ENCODE data around the gene ANGPTL2.

ANGPTL2 gene

DNA sequence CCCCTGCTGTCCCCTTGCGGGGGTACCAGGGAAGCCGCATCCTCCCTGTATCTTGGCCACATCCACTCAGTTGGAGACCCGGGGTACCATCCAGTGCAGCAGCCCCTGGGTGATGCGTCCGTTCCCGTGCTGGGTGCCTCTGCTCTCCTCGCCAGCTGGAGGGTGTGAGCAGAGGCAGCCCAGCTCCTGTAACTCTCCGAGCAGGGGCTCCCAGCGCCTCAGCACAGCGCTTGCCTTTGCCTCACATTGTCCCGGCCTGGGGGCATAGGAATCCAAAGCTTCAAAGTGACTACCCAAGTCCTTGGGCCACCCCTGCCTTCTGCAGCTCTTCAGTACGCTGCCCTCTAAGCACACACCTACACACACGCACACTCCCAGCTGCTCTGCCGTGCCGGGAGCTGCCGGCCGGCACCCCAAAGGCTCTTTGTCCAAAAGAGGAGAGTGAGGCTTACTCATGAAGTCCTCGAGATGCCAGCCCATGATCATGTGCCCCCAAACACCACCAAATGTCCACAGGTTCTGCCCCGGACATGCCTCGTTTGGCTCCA lies 733 bp downstream of the ANGPTL2 start:
- FAIRE-seq = no peak

DNA sequence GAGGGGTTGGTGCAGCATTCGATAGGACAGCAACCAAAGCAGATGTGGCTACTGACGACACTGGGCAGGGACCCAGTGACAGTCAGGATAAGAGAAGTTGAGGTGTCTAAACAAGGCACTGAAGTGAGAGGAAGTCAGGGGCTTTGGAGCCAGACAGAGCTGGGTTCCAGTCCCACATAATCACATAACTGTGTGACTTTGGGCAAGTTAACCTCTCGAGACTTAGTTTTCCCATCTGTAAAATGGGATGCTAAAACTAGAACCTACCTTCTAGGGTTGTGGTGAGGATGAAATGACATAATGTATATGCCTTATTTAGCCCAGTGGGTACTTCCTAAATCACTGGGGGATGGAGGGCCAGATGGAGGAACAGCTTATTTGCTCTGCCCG lies 3.1 kb downstream of the ANGPTL2 start:
- DNase-seq (ENCODE audit: insufficient read length) (no peak), FAIRE-seq (no peak)
- no peak for TF ChIP-seq POLR2A (IDR thresholded peaks at IDR 0.05; ENCODE audit: low read depth, low read length)

More for the DNA sequence above, 733 bp downstream of the ANGPTL2 start:
- no peak for DNase-seq (ENCODE audit: insufficient read length)
- no peak for TF ChIP-seq POLR2A (IDR thresholded peaks at IDR 0.05; ENCODE audit: low read depth, low read length)
- no peak for TF ChIP-seq TAF1 (IDR thresholded peaks at IDR 0.05; ENCODE audit: borderline replicate concordance, low read depth, low read length)
- no peak for TF ChIP-seq POLR2AphosphoS5 (IDR thresholded peaks at IDR 0.05; ENCODE audit: low read depth, low read length)

GRCh38 chr9:127118597-127119319 lies 3.7 kb downstream of the ANGPTL2 start:
- TF ChIP-seq TAF1 (IDR thresholded peaks at IDR 0.05; ENCODE audit: borderline replicate concordance, low read depth, low read length) (no peak), POLR2AphosphoS5 (IDR thresholded peaks at IDR 0.05; ENCODE audit: low read depth, low read length) (no peak), POLR2A (IDR thresholded peaks at IDR 0.05; ENCODE audit: low read depth, low read length) (no peak)
- DNase-seq (ENCODE audit: insufficient read length) (no peak), FAIRE-seq (no peak)

GRCh38 chr9:127117801-127118200 lies 4.6 kb downstream of the ANGPTL2 start:
- FAIRE-seq = no peak
- TF ChIP-seq POLR2AphosphoS5 (IDR thresholded peaks at IDR 0.05; ENCODE audit: low read depth, low read length) (no peak), POLR2A (IDR thresholded peaks at IDR 0.05; ENCODE audit: low read depth, low read length) (no peak), TAF1 (IDR thresholded peaks at IDR 0.05; ENCODE audit: borderline replicate concordance, low read depth, low read length) (no peak)

DNA sequence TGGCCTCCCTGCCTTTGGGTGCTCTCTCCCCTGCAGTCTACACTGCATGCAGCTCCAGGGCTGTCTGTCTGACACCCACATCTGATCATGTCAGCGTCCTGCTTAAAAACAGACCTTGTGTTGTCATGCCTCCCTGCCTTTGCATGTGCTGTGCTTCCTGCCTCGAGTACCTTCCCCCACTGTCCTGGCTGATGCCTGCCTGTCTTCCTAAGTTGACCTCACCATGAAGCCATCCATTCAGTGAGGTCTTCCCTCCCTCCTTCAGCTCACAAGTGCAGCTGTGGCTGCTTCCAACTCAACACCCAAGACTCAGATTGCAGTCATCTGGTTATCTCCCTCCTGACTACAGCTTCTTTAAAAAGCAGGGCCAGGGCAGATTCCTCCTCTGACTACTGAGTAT lies 5.5 kb downstream of the ANGPTL2 start:
- TF ChIP-seq POLR2AphosphoS5 (IDR thresholded peaks at IDR 0.05; ENCODE audit: low read depth, low read length) = no peak
- TF ChIP-seq TAF1 (IDR thresholded peaks at IDR 0.05; ENCODE audit: borderline replicate concordance, low read depth, low read length) = no peak
- no peak for TF ChIP-seq POLR2A (IDR thresholded peaks at IDR 0.05; ENCODE audit: low read depth, low read length)
- FAIRE-seq = no peak
- DNase-seq (ENCODE audit: insufficient read length) = no peak

More at GRCh38 chr9:127117801-127118200, 4.6 kb downstream of the ANGPTL2 start:
- no peak for DNase-seq (ENCODE audit: insufficient read length)

GRCh38 chr9:127116088-127116726 lies 6.2 kb downstream of the ANGPTL2 start:
- TF ChIP-seq TAF1 (IDR thresholded peaks at IDR 0.05; ENCODE audit: borderline replicate concordance, low read depth, low read length) (no peak), POLR2AphosphoS5 (IDR thresholded peaks at IDR 0.05; ENCODE audit: low read depth, low read length) (no peak)
- FAIRE-seq (no peak), DNase-seq (ENCODE audit: insufficient read length) (no peak)

DNA sequence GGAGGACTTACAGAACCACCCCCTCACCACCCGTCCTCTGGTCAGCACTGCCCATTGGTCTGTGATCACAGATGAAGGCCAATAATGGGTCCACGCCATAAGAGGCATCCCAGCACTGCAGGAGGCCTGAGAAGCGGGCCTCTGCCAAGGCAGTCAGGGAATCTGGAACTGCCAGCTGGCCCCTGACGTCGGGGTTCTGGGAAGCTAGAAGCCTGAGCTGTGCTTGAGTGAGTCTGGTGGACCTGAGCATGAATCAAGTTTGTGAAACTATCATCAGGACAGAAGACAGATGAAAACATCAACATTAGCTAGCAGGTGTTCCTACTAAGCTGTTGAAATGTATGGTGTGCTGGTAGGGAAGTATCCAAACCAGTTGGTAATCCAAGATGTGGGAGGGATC lies 7.8 kb downstream of the ANGPTL2 start:
- DNase-seq (ENCODE audit: insufficient read length) (no peak), FAIRE-seq (no peak)
- TF ChIP-seq TAF1 (IDR thresholded peaks at IDR 0.05; ENCODE audit: borderline replicate concordance, low read depth, low read length) (no peak), POLR2AphosphoS5 (IDR thresholded peaks at IDR 0.05; ENCODE audit: low read depth, low read length) (no peak), POLR2A (IDR thresholded peaks at IDR 0.05; ENCODE audit: low read depth, low read length) (no peak)

GRCh38 chr9:127113191-127113972 lies 9.1 kb downstream of the ANGPTL2 start:
- FAIRE-seq (no peak), DNase-seq (ENCODE audit: insufficient read length) (no peak)

DNA sequence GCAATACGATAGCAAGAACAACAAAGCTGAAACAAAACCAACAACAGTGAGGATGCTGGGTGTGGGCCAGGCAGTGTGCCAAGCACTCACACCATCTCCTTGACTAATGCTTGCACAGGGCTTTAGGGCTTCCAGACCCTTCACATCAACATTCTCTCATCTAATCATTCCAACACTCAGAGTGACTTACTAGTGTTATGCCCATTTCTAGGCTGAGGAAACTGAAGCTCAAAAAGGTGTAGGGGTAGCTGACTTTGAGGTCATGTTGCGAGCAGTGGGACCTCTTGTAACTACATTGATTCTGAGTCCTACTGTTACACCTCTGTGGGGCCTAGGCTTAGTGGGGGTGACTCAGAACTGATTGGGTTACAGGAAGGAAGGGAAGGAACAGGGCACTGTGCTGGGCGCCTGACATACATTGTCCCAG lies 9.7 kb downstream of the ANGPTL2 start:
- DNase-seq (ENCODE audit: insufficient read length) = no peak
- TF ChIP-seq TAF1 (IDR thresholded peaks at IDR 0.05; ENCODE audit: borderline replicate concordance, low read depth, low read length) = no peak
- no peak for TF ChIP-seq POLR2AphosphoS5 (IDR thresholded peaks at IDR 0.05; ENCODE audit: low read depth, low read length)
- no peak for TF ChIP-seq POLR2A (IDR thresholded peaks at IDR 0.05; ENCODE audit: low read depth, low read length)
- no peak for FAIRE-seq

More at GRCh38 chr9:127113191-127113972, 9.1 kb downstream of the ANGPTL2 start:
- TF ChIP-seq TAF1 (IDR thresholded peaks at IDR 0.05; ENCODE audit: borderline replicate concordance, low read depth, low read length) (no peak), POLR2A (IDR thresholded peaks at IDR 0.05; ENCODE audit: low read depth, low read length) (no peak), POLR2AphosphoS5 (IDR thresholded peaks at IDR 0.05; ENCODE audit: low read depth, low read length) (no peak)

DNA sequence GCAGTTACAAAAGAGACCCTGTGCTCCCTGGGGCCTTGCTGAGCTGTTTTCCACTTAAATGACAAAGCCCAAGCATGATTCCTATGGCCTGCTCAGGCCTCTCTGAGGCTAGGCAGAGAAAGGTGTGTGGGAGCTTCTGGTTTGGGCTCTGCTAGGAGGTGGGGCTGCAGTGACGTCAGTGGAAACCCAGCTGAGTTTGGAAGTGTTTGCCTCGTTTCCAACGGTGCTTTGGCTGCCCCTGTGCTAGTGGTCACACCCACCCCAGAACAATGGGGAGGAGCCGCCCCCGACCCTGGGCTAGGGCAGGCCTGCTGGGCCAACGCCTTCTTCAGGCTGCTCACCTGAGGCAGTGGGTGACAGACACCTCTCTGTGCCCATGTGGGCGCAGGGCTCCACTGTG lies 10.4 kb downstream of the ANGPTL2 start:
- no peak for TF ChIP-seq POLR2A (IDR thresholded peaks at IDR 0.05; ENCODE audit: low read depth, low read length)
- no peak for TF ChIP-seq POLR2AphosphoS5 (IDR thresholded peaks at IDR 0.05; ENCODE audit: low read depth, low read length)
- no peak for TF ChIP-seq TAF1 (IDR thresholded peaks at IDR 0.05; ENCODE audit: borderline replicate concordance, low read depth, low read length)
- FAIRE-seq = no peak

GRCh38 chr9:127109212-127109711 lies 13.2 kb downstream of the ANGPTL2 start:
- DNase-seq (ENCODE audit: insufficient read length) (no peak), FAIRE-seq (no peak)
- TF ChIP-seq TAF1 (IDR thresholded peaks at IDR 0.05; ENCODE audit: borderline replicate concordance, low read depth, low read length) (no peak), POLR2AphosphoS5 (IDR thresholded peaks at IDR 0.05; ENCODE audit: low read depth, low read length) (no peak), POLR2A (IDR thresholded peaks at IDR 0.05; ENCODE audit: low read depth, low read length) (no peak)

More for the DNA sequence above, 10.4 kb downstream of the ANGPTL2 start:
- DNase-seq (ENCODE audit: insufficient read length) = no peak

All from GM12892 (cell line).